DOHH2 (cell line): ENCODE measurements around the gene MBP.

Experiments used
- CTCF ChIP-seq: fragments of 200-600 bp; sonication (generic); IDR thresholded peaks from one replicate; pipeline ENCODE4 v1.5.1; 2014; ENCODE audit warnings: antibody characterized with exemption, mild to moderate bottlenecking, low read depth, low read length; ENCODE audit not compliant: poor library complexity, severe bottlenecking
- EZH2phosphoT487 ChIP-seq: fragments of 200-600 bp; sonication (generic); IDR thresholded peaks from 2 replicates; pipeline ENCODE4 v1.6.1; 2017; ENCODE audit warnings: borderline replicate concordance, mild to moderate bottlenecking, antibody characterized with exemption, low read length, moderate library complexity, mixed read lengths

GRCh38 chr18:77035380-77036187 is 97.0 kb downstream of the MBP start:
- TF ChIP-seq CTCF (no peak), EZH2phosphoT487 (no peak)
